ENCODE data around the gene AP4S1.
"Not testable (repeated sequence)": the region's sequence is repeated elsewhere in the genome, so short reads cannot be mapped to it uniquely, and the experiment has no call there.

AP4S1 gene

DNA sequence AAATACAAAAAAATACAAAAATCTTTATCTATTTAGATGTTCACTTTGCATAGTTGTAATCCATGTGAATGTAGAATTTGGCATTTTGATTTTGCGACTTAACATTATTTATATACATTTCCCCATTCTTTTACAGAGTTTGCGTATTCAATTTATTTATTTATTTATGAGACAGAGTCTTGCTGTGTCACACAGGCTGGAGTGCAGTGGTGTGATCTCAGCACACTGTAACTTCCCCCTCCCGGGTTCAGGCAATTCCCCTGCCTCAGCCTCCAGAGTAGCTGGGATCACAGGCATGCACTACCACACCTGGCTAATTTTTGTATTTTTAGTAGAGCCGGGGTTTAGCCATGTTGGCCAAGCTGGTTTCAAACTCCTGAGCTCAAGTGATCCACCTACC, 26.1 kb downstream of the AP4S1 start:
- no peak overlapping the region for H3K4me3 ChIP-seq (ENCODE audit: low read depth, low read length)
- TF ChIP-seq, protein P1, sequence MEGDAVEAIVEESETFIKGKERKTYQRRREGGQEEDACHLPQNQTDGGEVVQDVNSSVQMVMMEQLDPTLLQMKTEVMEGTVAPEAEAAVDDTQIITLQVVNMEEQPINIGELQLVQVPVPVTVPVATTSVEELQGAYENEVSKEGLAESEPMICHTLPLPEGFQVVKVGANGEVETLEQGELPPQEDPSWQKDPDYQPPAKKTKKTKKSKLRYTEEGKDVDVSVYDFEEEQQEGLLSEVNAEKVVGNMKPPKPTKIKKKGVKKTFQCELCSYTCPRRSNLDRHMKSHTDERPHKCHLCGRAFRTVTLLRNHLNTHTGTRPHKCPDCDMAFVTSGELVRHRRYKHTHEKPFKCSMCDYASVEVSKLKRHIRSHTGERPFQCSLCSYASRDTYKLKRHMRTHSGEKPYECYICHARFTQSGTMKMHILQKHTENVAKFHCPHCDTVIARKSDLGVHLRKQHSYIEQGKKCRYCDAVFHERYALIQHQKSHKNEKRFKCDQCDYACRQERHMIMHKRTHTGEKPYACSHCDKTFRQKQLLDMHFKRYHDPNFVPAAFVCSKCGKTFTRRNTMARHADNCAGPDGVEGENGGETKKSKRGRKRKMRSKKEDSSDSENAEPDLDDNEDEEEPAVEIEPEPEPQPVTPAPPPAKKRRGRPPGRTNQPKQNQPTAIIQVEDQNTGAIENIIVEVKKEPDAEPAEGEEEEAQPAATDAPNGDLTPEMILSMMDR (IDR thresholded peaks at IDR 0.05; ENCODE audit: insufficient read depth, low read depth, low read length, missing control alignments): no peak
- no peak for DNase-seq (ENCODE audit: low read depth)

DNA sequence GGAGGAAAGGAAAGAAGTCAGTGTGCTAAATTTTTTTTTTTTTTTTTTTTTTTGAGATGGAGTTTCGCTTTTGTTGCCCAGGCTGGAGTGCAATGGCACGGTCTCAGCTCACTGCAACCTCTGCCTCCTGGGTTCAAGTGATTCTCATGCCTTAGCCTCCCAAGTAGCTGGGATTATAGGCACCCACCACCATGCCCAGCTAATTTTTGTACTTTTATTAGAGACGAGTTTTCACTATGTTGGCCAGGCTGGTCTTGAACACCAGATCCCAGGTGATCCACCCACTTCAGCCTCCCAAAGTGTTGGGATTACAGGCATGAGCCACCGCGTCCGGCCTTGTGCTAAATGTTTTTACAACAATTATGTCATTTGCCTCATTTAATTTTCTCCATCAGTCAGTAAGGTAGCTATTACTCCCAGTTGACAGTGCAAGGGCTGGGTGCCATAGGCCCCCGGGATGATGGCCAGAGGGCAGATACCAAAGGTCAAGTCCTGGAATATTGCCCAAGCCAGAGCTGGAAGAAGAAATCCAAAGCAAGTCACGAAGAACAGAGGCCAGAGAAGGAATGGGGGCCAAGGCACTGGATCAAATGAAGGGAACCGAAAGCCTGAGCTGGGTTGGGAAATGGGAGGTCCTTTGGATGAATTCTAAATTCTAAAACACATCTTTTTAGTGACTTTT, 27.6 kb downstream of the AP4S1 start:
- not testable (repeated sequence) for DNase-seq (ENCODE audit: low read depth)

GRCh38 chr14:31057035-31057434, 31.6 kb downstream of the AP4S1 start:
- TF ChIP-seq, protein P1 (IDR thresholded peaks at IDR 0.05; ENCODE audit: insufficient read depth, low read depth, low read length, missing control alignments): no peak
- DNase-seq (ENCODE audit: low read depth): no peak
- H3K4me3 ChIP-seq (ENCODE audit: low read depth, low read length): no peak overlapping the region

More for the DNA sequence above, 27.6 kb downstream of the AP4S1 start:
- H3K4me3 ChIP-seq (ENCODE audit: low read depth, low read length): not testable (repeated sequence)

- TF ChIP-seq, protein P1 (IDR thresholded peaks at IDR 0.05; ENCODE audit: insufficient read depth, low read depth, low read length, missing control alignments): no peak
- no peak for DNase-seq (ENCODE audit: low read depth)
- no peak overlapping the region for H3K4me3 ChIP-seq (ENCODE audit: low read depth, low read length)
Observed at GRCh38 chr14:31057701-31058364, 32.4 kb downstream of the AP4S1 start.

DNA sequence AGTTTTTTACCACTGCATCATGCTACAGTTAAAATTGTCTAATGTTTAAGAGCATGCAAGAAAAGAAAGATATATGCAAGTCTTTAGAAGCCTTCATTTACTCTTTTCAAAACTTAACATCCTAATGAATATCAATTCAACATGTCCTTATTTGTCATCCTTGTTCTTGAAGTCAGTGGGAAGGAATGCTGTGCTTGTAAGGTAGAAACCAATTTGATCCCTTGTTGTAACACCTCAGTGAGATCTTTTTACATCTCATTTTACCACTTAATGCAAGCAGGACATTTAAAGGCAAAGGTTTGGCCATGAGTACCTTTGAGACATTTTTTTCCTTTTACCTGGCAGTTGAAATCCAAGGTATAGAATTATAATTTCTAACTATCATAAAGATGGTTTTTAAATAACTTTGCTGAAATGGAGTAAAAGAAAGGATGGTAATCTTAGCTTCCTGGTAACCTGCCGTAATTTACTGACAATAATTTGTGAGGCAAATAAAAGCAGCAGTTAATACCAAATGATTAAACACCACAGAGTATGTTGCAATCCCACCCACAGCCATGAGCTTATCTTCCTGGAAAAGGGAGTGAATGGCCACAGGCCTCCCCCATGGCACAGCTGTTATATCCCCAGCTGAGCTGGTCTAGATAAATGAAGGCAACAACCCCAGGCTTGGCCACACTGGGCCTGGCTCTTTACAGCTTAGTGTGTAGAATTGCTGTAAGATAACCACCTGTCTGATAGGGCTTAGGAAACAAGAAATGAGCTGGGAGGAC, 33.9 kb downstream of the AP4S1 start:
- no peak overlapping the region for H3K4me3 ChIP-seq (ENCODE audit: low read depth, low read length)
- TF ChIP-seq, protein P1 (IDR thresholded peaks at IDR 0.05; ENCODE audit: insufficient read depth, low read depth, low read length, missing control alignments): no peak
- no peak for DNase-seq (ENCODE audit: low read depth)

- no peak for DNase-seq (ENCODE audit: low read depth)
- no peak overlapping the region for H3K4me3 ChIP-seq (ENCODE audit: low read depth, low read length)
- TF ChIP-seq, protein P1 (IDR thresholded peaks at IDR 0.05; ENCODE audit: insufficient read depth, low read depth, low read length, missing control alignments): no peak
Observed at GRCh38 chr14:31060253-31060875, 34.9 kb downstream of the AP4S1 start.

DNA sequence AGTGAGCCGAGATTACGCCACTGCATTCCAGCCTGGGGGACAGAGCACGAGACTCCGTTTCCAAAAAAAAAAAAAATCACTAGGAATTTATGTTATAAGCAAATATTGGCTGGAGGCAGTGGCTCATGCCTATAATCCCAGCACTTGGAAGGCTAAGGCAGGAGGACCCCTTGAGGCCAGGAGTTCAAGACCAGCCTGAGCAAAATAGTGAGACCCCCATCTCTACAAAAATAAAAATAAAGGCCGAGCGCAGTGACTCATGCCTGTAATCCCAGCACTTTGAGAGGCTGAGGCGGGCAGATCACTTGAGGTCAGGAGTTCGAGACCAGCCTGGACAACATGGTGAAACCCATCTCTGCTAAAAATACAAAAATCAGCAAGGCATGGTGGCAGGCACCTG, 37.5 kb downstream of the AP4S1 start:
- DNase-seq (ENCODE audit: low read depth); H3K4me3 ChIP-seq (ENCODE audit: low read depth, low read length): not testable (repeated sequence)
